Lung (tissue), 12 donors: ENCODE measurements around the gene PAM. TPM values are rescaled to one million over a fixed set of nuclear protein-coding genes. Genes with fewer than 3 reads are reported as not detected.

Source experiments
- ATAC-seq: fragments of 200-7000 bp; cut with Tn5 transposase; one replicate; pipeline ENCODE4 v1.9.1; 2020; ENCODE audit warnings: moderate number of reproducible peaks; ENCODE audit not compliant: insufficient read depth, low FRiP score
- DNase-seq, 3 donors: peaks; one replicate each; pipeline ENCODE4 v3.0.0-alpha.2; 2013 to 2017
- H3K27ac ChIP-seq, 2 donors: one replicate each; pipeline ENCODE4 v1.5.1; 2013; ENCODE audit warnings: mild to moderate bottlenecking in 2 of 2, moderate library complexity in 2 of 2, control low read depth in 1 of 2, inconsistent platforms in 1 of 2, low read depth in 1 of 2, low read length in 1 of 2
- H3K27me3 ChIP-seq, 3 donors: one replicate each; pipeline ENCODE4 v1.5.1; 2013; ENCODE audit warnings: low read length in 2 of 3; ENCODE audit not compliant: control insufficient read depth in 3 of 3, insufficient read depth in 3 of 3
- H3K36me3 ChIP-seq, 4 donors: one replicate each; pipeline ENCODE4 v1.5.1; 2013; ENCODE audit warnings: low read length in 4 of 4, mild to moderate bottlenecking in 1 of 4, moderate library complexity in 1 of 4; ENCODE audit not compliant: control insufficient read depth in 4 of 4, insufficient read depth in 4 of 4
- H3K4me1 ChIP-seq, 5 donors: one replicate each; pipeline ENCODE4 v1.5.1; 2013; ENCODE audit warnings: low read length in 5 of 5, mild to moderate bottlenecking in 2 of 5, moderate library complexity in 1 of 5; ENCODE audit not compliant: control insufficient read depth in 5 of 5, insufficient read depth in 5 of 5
- H3K4me3 ChIP-seq: one replicate; pipeline ENCODE4 v1.5.1; 2013; ENCODE audit warnings: mild to moderate bottlenecking, control low read depth, moderate library complexity
- H3K9ac ChIP-seq, 2 donors: one replicate each; pipeline ENCODE4 v1.5.1; 2013; ENCODE audit warnings: low read length in 2 of 2, control low read depth in 1 of 2; ENCODE audit not compliant: insufficient read depth in 1 of 2
- H3K9me3 ChIP-seq, 4 donors: one replicate each; pipeline ENCODE4 v1.5.1; 2013; ENCODE audit warnings: low read length in 3 of 4, mild to moderate bottlenecking in 1 of 4, moderate library complexity in 1 of 4; ENCODE audit not compliant: control insufficient read depth in 4 of 4, insufficient read depth in 3 of 4
- CTCF ChIP-seq: IDR thresholded peaks from 2 replicates; pipeline ENCODE4 v1.5.1; 2012; ENCODE audit warnings: mild to moderate bottlenecking; ENCODE audit errors: control extremely low read depth, extremely low read depth
- WGBS, 2 donors: extraction: QIAGEN DNeasy Blood & Tissue Kit; methylation state at CpG; one replicate each; pipeline ENCODE4 v1.1.7; 2013; 5-methylcytosine and 5-hydroxymethylcytosine counted together
- polyA plus RNA-seq, 2 donors: library from polyadenylated mRNA; stranded (reverse); fragments of 200-250 nt; gene quantifications; one replicate each; pipeline ENCODE4 v1.2.1, GENCODE V29; 2013
- total RNA-seq, 2 donors: library from RNA; depleted of rRNA in 1 of 2; stranded (reverse); fragments of >200 nt in 1 of 2; gene quantifications; one replicate each; pipeline ENCODE4 v1.2.1, GENCODE V29; 2014 to 2021
- donor health status: control.
- donor health status: control.
- donor health status: Bipolar disorder and iron deficiency.
- donor health status: healthy.
- donor health status: DM: yes; HTN: yes; CAD: no.

Gene PAM
- total and polyA plus RNA-seq, 4 donors, result 117 to 248 (median 151) TPM

- peaks cover 0 to 5% (median 0%) of the 10 kb centered on the region in 4 donors for H3K36me3 ChIP-seq
- no peak for TF ChIP-seq CTCF
- no peak overlapping the region for H3K9ac ChIP-seq
- H3K9me3 ChIP-seq, result no peaks in the 10 kb centered on the region
- H3K4me1 ChIP-seq, result peaks cover 0 to 23% (median 7%) of the 10 kb centered on the region in 5 donors
- no peaks in the 10 kb centered on the region for H3K27me3 ChIP-seq
- H3K27ac ChIP-seq, result peak overlapping the region in 1 of 2 donors; percentile 29
- 97 to 100% methylated on average over 1 of the region's 1 CpG for WGBS, 2 donors
- DNase-seq (no peak), ATAC-seq (no peak)
- no peak overlapping the region for H3K4me3 ChIP-seq
These were observed 114.1 kb downstream of the PAM start for GRCh38 chr5:102869230-102869629.

DNA sequence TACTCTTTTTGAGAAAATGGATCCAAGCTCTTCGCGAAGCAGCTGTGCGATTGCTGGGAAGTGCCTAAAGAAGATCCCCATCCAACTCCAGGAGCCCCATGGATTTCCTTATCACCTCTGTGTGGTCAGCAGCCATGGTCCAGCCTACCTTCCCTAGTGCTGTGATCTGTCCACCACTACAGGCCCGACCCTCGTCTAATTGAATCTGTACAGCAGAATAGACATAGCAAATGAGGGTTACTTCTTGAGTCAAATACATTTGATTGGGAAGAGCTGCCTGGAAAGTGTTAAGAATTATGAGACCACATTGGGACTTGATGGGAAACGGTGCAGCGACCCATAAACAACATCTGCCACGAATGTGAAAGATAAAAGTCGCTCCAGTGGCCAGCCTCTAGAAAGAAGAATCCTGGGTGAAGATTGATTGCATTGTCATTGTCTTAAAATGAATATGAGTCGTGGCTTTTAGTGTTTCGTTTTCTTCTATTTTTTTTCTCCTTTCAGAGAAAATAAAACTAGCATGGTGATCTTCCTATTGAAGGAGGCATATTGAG is 118.4 kb downstream of the PAM start:
- Histone ChIP-seq H3K9ac (no peak overlapping the region), H3K9me3 (no peaks in the 10 kb centered on the region), H3K27ac (no peak overlapping the region), H3K27me3 (no peaks in the 10 kb centered on the region), H3K36me3 (peaks cover 0 to 5% (median 0%) of the 10 kb centered on the region in 4 donors), H3K4me3 (no peak overlapping the region), H3K4me1 (peaks cover 1 to 23% (median 4%) of the 10 kb centered on the region in 5 donors)
- DNase-seq (no peak), ATAC-seq (no peak)
- no peak for TF ChIP-seq CTCF
- 81 to 84% methylated on average over 11 of the region's 11 CpGs for WGBS, 2 donors

DNA sequence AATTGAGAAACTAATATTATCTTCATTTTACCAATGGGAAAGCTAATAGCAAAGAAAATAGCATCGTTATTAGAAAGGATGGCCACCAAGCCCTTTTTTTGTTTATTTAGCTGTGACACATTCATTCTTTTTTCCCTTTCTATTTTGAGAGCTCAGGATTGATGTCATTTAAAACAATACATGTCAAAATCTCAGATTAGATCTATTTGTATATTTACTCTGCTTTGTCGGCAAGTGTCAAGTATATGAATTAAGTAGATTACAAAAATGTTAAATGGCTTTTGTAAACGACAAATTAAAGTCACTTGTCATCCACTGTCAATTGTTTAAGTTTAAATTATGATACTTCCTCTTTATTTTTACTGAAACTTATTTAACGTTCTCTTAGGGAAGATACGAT is 118.9 kb downstream of the PAM start:
- WGBS, 2 donors, result 35 to 53% methylated on average over 5 of the region's 5 CpGs
- no peak for TF ChIP-seq CTCF
- no peak for ATAC-seq

GRCh38 chr5:102875721-102876123 is 120.6 kb downstream of the PAM start:
- no peak overlapping the region for H3K9ac ChIP-seq
- peaks cover 0 to 5% (median 1%) of the 10 kb centered on the region in 4 donors for H3K36me3 ChIP-seq
- H3K4me3 ChIP-seq, result no peak overlapping the region
- no peaks in the 10 kb centered on the region for H3K9me3 ChIP-seq
- WGBS, 2 donors, result 78 to 79% methylated on average over 4 of the region's 4 CpGs
- no peak for TF ChIP-seq CTCF
- no peak overlapping the region for H3K27ac ChIP-seq
- ATAC-seq, result no peak
- H3K4me1 ChIP-seq, result peaks cover 0 to 16% (median 4%) of the 10 kb centered on the region in 5 donors
- no peaks in the 10 kb centered on the region for H3K27me3 ChIP-seq
- peak in 2 of 3 donors; percentile 69 to 79 for DNase-seq

More for the DNA sequence above, 118.9 kb downstream of the PAM start:
- no peaks in the 10 kb centered on the region for H3K9me3 ChIP-seq
- no peaks in the 10 kb centered on the region for H3K27me3 ChIP-seq
- no peak overlapping the region for H3K27ac ChIP-seq
- no peak overlapping the region for H3K4me3 ChIP-seq
- no peak for DNase-seq
- H3K9ac ChIP-seq, result no peak overlapping the region
- H3K4me1 ChIP-seq, result peaks cover 0 to 21% (median 4%) of the 10 kb centered on the region in 5 donors
- peaks cover 0 to 5% (median under 1%) of the 10 kb centered on the region in 4 donors for H3K36me3 ChIP-seq
